Naive thymus-derived CD8-positive, alpha-beta T cell (primary cell): ENCODE results near the gene IVL. TPM values are rescaled to one million over a fixed set of nuclear protein-coding genes. Genes with fewer than 3 reads are reported as not detected.

ENCODE experiments used
- polyA plus RNA-seq, 3 donors: library from polyadenylated mRNA; unstranded; fragments of 300-500 nt; fragmentation: Illumina TruSeq; gene quantifications; one replicate each; pipeline ENCODE4 v1.2.3, GENCODE V29; 2021
- total RNA-seq, 8 experiments: library from RNA in 2 of 8; stranded (reverse) in 2 of 8; gene quantifications; one replicate each; pipeline ENCODE4 v1.2.3 and lab custom pipeline; 2021 to 2026

Gene IVL
- total and polyA plus RNA-seq, 5 experiments from 2014 or later: not detected

Other genes with a start within 250 kb of the IVL start
- not detected for gene LCE2D, start 245.2 kb upstream of the IVL start, total RNA-seq
- not detected for gene LCE2D, start 245.2 kb upstream of the IVL start, polyA plus RNA-seq
- not detected for gene LCE2C, start 233.3 kb upstream of the IVL start, total RNA-seq
- gene LCE2C, start 233.3 kb upstream of the IVL start, polyA plus RNA-seq: not detected
- not detected for gene LCE2B, start 222.4 kb upstream of the IVL start, total RNA-seq
- not detected for gene LCE2B, start 222.4 kb upstream of the IVL start, polyA plus RNA-seq
- not detected for gene LCE2A, start 210.2 kb upstream of the IVL start, total RNA-seq
- gene LCE2A, start 210.2 kb upstream of the IVL start, polyA plus RNA-seq: not detected
- not detected for gene LCE4A, start 200.4 kb upstream of the IVL start, total RNA-seq
- not detected for gene LCE4A, start 200.4 kb upstream of the IVL start, polyA plus RNA-seq
- gene KPRP, start 150.5 kb upstream of the IVL start, total RNA-seq: not detected
- gene KPRP, start 150.5 kb upstream of the IVL start, polyA plus RNA-seq: not detected
- gene LCE1F, start 133.4 kb upstream of the IVL start, total RNA-seq: not detected
- gene LCE1F, start 133.4 kb upstream of the IVL start, polyA plus RNA-seq: not detected
- gene LCE1E, start 122.3 kb upstream of the IVL start, total RNA-seq: not detected
- gene LCE1E, start 122.3 kb upstream of the IVL start, polyA plus RNA-seq: not detected
- gene LCE1D, start 111.8 kb upstream of the IVL start, total RNA-seq: not detected
- not detected for gene LCE1D, start 111.8 kb upstream of the IVL start, polyA plus RNA-seq
- gene LCE1C, start 101.9 kb upstream of the IVL start, total RNA-seq: not detected
- gene LCE1C, start 101.9 kb upstream of the IVL start, polyA plus RNA-seq: not detected
- not detected for gene LCE1B, start 96.6 kb upstream of the IVL start, total RNA-seq
- gene LCE1B, start 96.6 kb upstream of the IVL start, polyA plus RNA-seq: not detected
- gene LCE1A, start 81.1 kb upstream of the IVL start, total RNA-seq: not detected
- gene LCE1A, start 81.1 kb upstream of the IVL start, polyA plus RNA-seq: not detected
- not detected for gene LCE6A, start 65.7 kb upstream of the IVL start, total RNA-seq
- not detected for gene LCE6A, start 65.7 kb upstream of the IVL start, polyA plus RNA-seq
- not detected for gene LCE7A, start 48.5 kb upstream of the IVL start, total RNA-seq
- gene LCE7A, start 48.5 kb upstream of the IVL start, polyA plus RNA-seq: not detected
- gene SMCP, start 30.2 kb upstream of the IVL start, total RNA-seq: not detected
- gene SMCP, start 30.2 kb upstream of the IVL start, polyA plus RNA-seq: not detected
- gene SPRR5, start 38.7 kb downstream of the IVL start, total RNA-seq: not detected
- gene SPRR5, start 38.7 kb downstream of the IVL start, polyA plus RNA-seq: not detected
- not detected for gene SPRR4, start 62.1 kb downstream of the IVL start, total RNA-seq
- not detected for gene SPRR4, start 62.1 kb downstream of the IVL start, polyA plus RNA-seq
- gene SPRR1A, start 75.5 kb downstream of the IVL start, total RNA-seq: not detected
- gene SPRR1A, start 75.5 kb downstream of the IVL start, polyA plus RNA-seq: not detected
- gene SPRR3, start 93.2 kb downstream of the IVL start, total RNA-seq: not detected
- not detected for gene SPRR3, start 93.2 kb downstream of the IVL start, polyA plus RNA-seq
- gene SPRR1B, start 122.7 kb downstream of the IVL start, total RNA-seq: not detected
- not detected for gene SPRR1B, start 122.7 kb downstream of the IVL start, polyA plus RNA-seq
- not detected for gene SPRR2D, start 132.6 kb downstream of the IVL start, total RNA-seq
- not detected for gene SPRR2D, start 132.6 kb downstream of the IVL start, polyA plus RNA-seq
- gene SPRR2A, start 149.0 kb downstream of the IVL start, total RNA-seq: not detected
- not detected for gene SPRR2A, start 149.0 kb downstream of the IVL start, polyA plus RNA-seq
- not detected for gene SPRR2B, start 163.1 kb downstream of the IVL start, total RNA-seq
- gene SPRR2B, start 163.1 kb downstream of the IVL start, polyA plus RNA-seq: not detected
- gene SPRR2E, start 186.0 kb downstream of the IVL start, total RNA-seq: not detected
- not detected for gene SPRR2E, start 186.0 kb downstream of the IVL start, polyA plus RNA-seq
- not detected for gene SPRR2F, start 205.0 kb downstream of the IVL start, total RNA-seq
- gene SPRR2F, start 205.0 kb downstream of the IVL start, polyA plus RNA-seq: not detected
- not detected for gene SPRR2G, start 242.3 kb downstream of the IVL start, total RNA-seq
- gene SPRR2G, start 242.3 kb downstream of the IVL start, polyA plus RNA-seq: not detected